ENCODE results near the gene WDR47. TPM values are rescaled to one million over a fixed set of nuclear protein-coding genes. Genes with fewer than 3 reads are reported as not detected.

The WDR47 gene
- total and polyA plus RNA-seq, 10 of the 15 experiments (the other 5 are each of a cell fraction or from before 2014, with no cell fraction given), result 2.4 to 9.7 (median 5.9) TPM

- TF ChIP-seq PRDM15 (CRISPR knock-in tag; IDR thresholded peaks at IDR 0.05) (no peak), RUNX3 (IDR thresholded peaks at IDR 0.05; ENCODE audit: low read length) (peak; percentile 72), SIX5 (IDR thresholded peaks at IDR 0.05; ENCODE audit: low read depth, low read length, severe bottlenecking) (peak; percentile 26), ATF2 (IDR thresholded peaks at IDR 0.05; ENCODE audit: low read length) (no peak), MTA2 (IDR thresholded peaks at IDR 0.05; ENCODE audit: low read depth) (0 out of 2 replicates have a peak, but pooled peaks have one; percentile 20), ZSCAN29 (IDR thresholded peaks at IDR 0.05) (no peak), NKRF (conservative IDR thresholded peaks at IDR 0.05) (peak; percentile 98), YBX1 (IDR thresholded peaks at IDR 0.05) (no peak), HDAC6 (IDR thresholded peaks at IDR 0.05; ENCODE audit: unreplicated experiment) (peak; percentile 51), NR2F1 (conservative IDR thresholded peaks at IDR 0.05) (no peak), SUPT20H (IDR thresholded peaks at IDR 0.05; ENCODE audit: borderline replicate concordance, control insufficient read depth, low read depth, low read length) (no peak), HDAC2 (IDR thresholded peaks at IDR 0.05) (no peak), PAX8 (IDR thresholded peaks at IDR 0.05) (no peak), NFYA (IDR thresholded peaks at IDR 0.05; ENCODE audit: borderline replicate concordance, low read depth, low read length) (no peak), ZNF687 (IDR thresholded peaks at IDR 0.05) (peak; percentile 80), ASH2L (IDR thresholded peaks at IDR 0.05; ENCODE audit: borderline replicate concordance, low read depth) (no peak), SREBF1 (IDR thresholded peaks at IDR 0.05; ENCODE audit: low read length) (no peak), CHD2 (IDR thresholded peaks at IDR 0.05; ENCODE audit: borderline replicate concordance, low read depth, low read length) (no peak; the same call in 1 of the 2 replicates), POLR2AphosphoS2 (IDR thresholded peaks at IDR 0.05; ENCODE audit: low read depth, low read length) (peak; percentile 85; the same call in 1 of the 2 replicates)
Observed at GRCh38 chr1:109075531-109076490, 33.9 kb upstream of the WDR47 start, which contains the start of gene TAF13 (continued).
